Endothelial cell of umbilical vein (primary cell): Measurements from ENCODE around the gene IKZF1.

Source experiments
- CTCF ChIP-seq, 2 donors: IDR thresholded peaks; 1 replicate in 1 of 2; 2 replicates in 1 of 2; pipeline ENCODE4 v1.5.1; 2011; ENCODE audit warnings: low read length in 2 of 2, mild to moderate bottlenecking in 2 of 2, moderate library complexity in 2 of 2, control low read depth in 1 of 2, inconsistent platforms in 1 of 2, low read depth in 1 of 2; ENCODE audit not compliant: insufficient read depth in 1 of 2; ENCODE audit errors: extremely low read depth in 1 of 2
- EZH2 ChIP-seq: IDR thresholded peaks from 2 replicates; pipeline ENCODE4 v1.6.1; 2012; ENCODE audit warnings: borderline replicate concordance, low read depth, mild to moderate bottlenecking, moderate library complexity, low read length, inconsistent platforms; ENCODE audit not compliant: severe bottlenecking
- GATA2 ChIP-seq: IDR thresholded peaks from 2 replicates; pipeline ENCODE4 v1.7.0; 2011; ENCODE audit warnings: low read depth, mild to moderate bottlenecking, moderate library complexity, mixed read lengths, low read length; ENCODE audit not compliant: insufficient read length, insufficient read depth
- JUN ChIP-seq: IDR thresholded peaks from 2 replicates; pipeline ENCODE4 v1.6.1; 2011; ENCODE audit warnings: borderline replicate concordance, low read depth; ENCODE audit not compliant: insufficient read length, insufficient read depth
- MAX ChIP-seq: IDR thresholded peaks from 2 replicates; pipeline ENCODE4 v1.6.1; 2011; ENCODE audit not compliant: insufficient read depth, insufficient read length
- MYC ChIP-seq: IDR thresholded peaks from one replicate; pipeline ENCODE4 v1.6.1; 2011; ENCODE audit warnings: mild to moderate bottlenecking, low read depth, low read length
- POLR2A ChIP-seq: IDR thresholded peaks from 2 replicates; pipeline ENCODE4 v1.6.1; 2012; ENCODE audit warnings: low read depth, mild to moderate bottlenecking, control low read depth, low read length
- POLR2AphosphoS5 ChIP-seq: IDR thresholded peaks from 2 replicates; pipeline ENCODE4 v1.6.1; 2012; ENCODE audit warnings: low read depth, mild to moderate bottlenecking, control low read depth, low read length, moderate library complexity; ENCODE audit not compliant: insufficient read depth

GRCh38 chr7:50449501-50449880 lies 145.0 kb downstream of the IKZF1 start:
- TF ChIP-seq CTCF (IDR thresholded peaks at IDR 0.05; ENCODE audit: extremely low read depth in 1 of 2, insufficient read depth in 1 of 2, low read depth in 1 of 2, low read length in 2 of 2) (no peak), EZH2 (no peak), POLR2AphosphoS5 (no peak), MAX (no peak), POLR2A (no peak), MYC (no peak), GATA2 (no peak), JUN (no peak)
